ENCODE data around the gene LPIN1.

Gene LPIN1

GRCh38 chr2:11869391-11869991 is 123.1 kb downstream of the LPIN1 start:
- no peak for DNase-seq

GRCh38 chr2:11870064-11870463 is 123.6 kb downstream of the LPIN1 start:
- no peak for DNase-seq

GRCh38 chr2:11870584-11870983 is 124.2 kb downstream of the LPIN1 start:
- DNase-seq, result no peak

- no peak for DNase-seq
Observed at GRCh38 chr2:11871421-11871820, 125.0 kb downstream of the LPIN1 start.

GRCh38 chr2:11872247-11872947 is 126.0 kb downstream of the LPIN1 start:
- no peak for DNase-seq

- no peak for DNase-seq
Observed at GRCh38 chr2:11872948-11873269, 126.5 kb downstream of the LPIN1 start.

GRCh38 chr2:11873356-11874154 is 127.1 kb downstream of the LPIN1 start:
- no peak for DNase-seq

GRCh38 chr2:11874861-11875260 is 128.4 kb downstream of the LPIN1 start:
- DNase-seq, result no peak

GRCh38 chr2:11875481-11875880 is 129.0 kb downstream of the LPIN1 start:
- DNase-seq, result no peak

GRCh38 chr2:11876436-11876835 is 130.0 kb downstream of the LPIN1 start:
- DNase-seq, result no peak

- no peak for DNase-seq
Observed at GRCh38 chr2:11876889-11877288, 130.5 kb downstream of the LPIN1 start.

All from activated gamma-delta T cell (primary cell).